AG04449 (cell line): ENCODE measurements around the gene P4HB.
A peak's percentile ranks its signal among the peaks of the same experiment; 100 is the strongest.

Source experiments
- CTCF ChIA-PET: fragments of 350-600 bp; formaldehyde crosslinking; extraction: SDS; loops from one replicate; lab custom pipeline; 2021; ENCODE audit warnings: antibody characterized with exemption; lab: Yijun Ruan, JAX
- POLR2A ChIA-PET: fragments of 400-600, 350-600 bp; formaldehyde crosslinking; extraction: SDS; loops from one replicate; lab custom pipeline; 2020; ENCODE audit warnings: antibody characterized with exemption, inconsistent platforms; lab: Yijun Ruan, JAX
- DNase-seq: peaks from one replicate; pipeline ENCODE4 v3.0.0-alpha.2; 2010; ENCODE audit warnings: low read depth, low spot score
- H3K4me3 ChIP-seq: 2 replicates; pipeline ENCODE4 v1.5.1; 2011; ENCODE audit warnings: low read depth, mild to moderate bottlenecking, control low read depth, low read length
- TF ChIP-seq, protein P1 (sequence below): IDR thresholded peaks from one replicate; pipeline ENCODE4 v1.5.1; 2011; ENCODE audit warnings: mild to moderate bottlenecking, moderate library complexity, low read length, control low read depth, inconsistent platforms; ENCODE audit not compliant: insufficient read depth; ENCODE audit errors: missing control alignments

The P4HB gene

GRCh38 chr17:81834831-81835267, 25.5 kb downstream of the P4HB start, which contains the start of gene PPP1R27:
Gene PPP1R27, minus strand, starts transcription at chr17:81835050. Its CDS starts 97 bp downstream, at chr17:81834953.
- POLR2A ChIA-PET, result interaction anchor here (0.5 kb wide), 1 partner anchor 17 kb away, joined by 3 read pairs; no protein-coding TSS in a partner anchor
- TF ChIP-seq, protein P1, sequence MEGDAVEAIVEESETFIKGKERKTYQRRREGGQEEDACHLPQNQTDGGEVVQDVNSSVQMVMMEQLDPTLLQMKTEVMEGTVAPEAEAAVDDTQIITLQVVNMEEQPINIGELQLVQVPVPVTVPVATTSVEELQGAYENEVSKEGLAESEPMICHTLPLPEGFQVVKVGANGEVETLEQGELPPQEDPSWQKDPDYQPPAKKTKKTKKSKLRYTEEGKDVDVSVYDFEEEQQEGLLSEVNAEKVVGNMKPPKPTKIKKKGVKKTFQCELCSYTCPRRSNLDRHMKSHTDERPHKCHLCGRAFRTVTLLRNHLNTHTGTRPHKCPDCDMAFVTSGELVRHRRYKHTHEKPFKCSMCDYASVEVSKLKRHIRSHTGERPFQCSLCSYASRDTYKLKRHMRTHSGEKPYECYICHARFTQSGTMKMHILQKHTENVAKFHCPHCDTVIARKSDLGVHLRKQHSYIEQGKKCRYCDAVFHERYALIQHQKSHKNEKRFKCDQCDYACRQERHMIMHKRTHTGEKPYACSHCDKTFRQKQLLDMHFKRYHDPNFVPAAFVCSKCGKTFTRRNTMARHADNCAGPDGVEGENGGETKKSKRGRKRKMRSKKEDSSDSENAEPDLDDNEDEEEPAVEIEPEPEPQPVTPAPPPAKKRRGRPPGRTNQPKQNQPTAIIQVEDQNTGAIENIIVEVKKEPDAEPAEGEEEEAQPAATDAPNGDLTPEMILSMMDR, result no peak
- CTCF ChIA-PET, result interaction anchor here (2.0 kb wide), 1 partner anchor 8 kb away, joined by 9 read pairs; no protein-coding TSS in a partner anchor

GRCh38 chr17:81833921-81834830, 26.2 kb downstream of the P4HB start:
- peak overlapping the region; percentile 85 for H3K4me3 ChIP-seq
- CTCF ChIA-PET, result interaction anchor here (1.1 to 2.0 kb wide), 2 partner anchors 9 to 10 kb away, joined by 3 to 9 read pairs; no protein-coding TSS in a partner anchor
- no peak for DNase-seq
- POLR2A ChIA-PET, result interaction anchor here (0.5 to 1.5 kb wide), 5 partner anchors 8 to 130 kb away, joined by 3 to 6 read pairs (median 3); partner anchors contain the start of gene ARHGDIA
- TF ChIP-seq, protein P1, result no peak

More at GRCh38 chr17:81834831-81835267, 25.5 kb downstream of the P4HB start, which contains the start of gene PPP1R27:
- peak within 1 kb of the TSS; percentile 85 for H3K4me3 ChIP-seq
- DNase-seq, result no peak

- ChIA-PET CTCF (interaction anchor here (1.1 to 2.0 kb wide), 2 partner anchors 9 to 11 kb away, joined by 3 to 9 read pairs; no protein-coding TSS in a partner anchor), POLR2A (interaction anchor here (0.5 to 1.5 kb wide), 8 partner anchors 9 to 129 kb away, joined by 3 to 6 read pairs (median 4); partner anchors contain the start of gene ARHGDIA)
- TF ChIP-seq, protein P1, result no peak
- H3K4me3 ChIP-seq, result peak within 1 kb of the TSS; percentile 85
- peak; percentile 38 for DNase-seq
Measured at GRCh38 chr17:81833160-81833920, 27.0 kb downstream of the P4HB start, which contains the start of gene MCRIP1. Gene MCRIP1, minus strand, starts transcription at chr17:81833291. Its CDS starts 8,785 bp downstream, at chr17:81824506.

DNA sequence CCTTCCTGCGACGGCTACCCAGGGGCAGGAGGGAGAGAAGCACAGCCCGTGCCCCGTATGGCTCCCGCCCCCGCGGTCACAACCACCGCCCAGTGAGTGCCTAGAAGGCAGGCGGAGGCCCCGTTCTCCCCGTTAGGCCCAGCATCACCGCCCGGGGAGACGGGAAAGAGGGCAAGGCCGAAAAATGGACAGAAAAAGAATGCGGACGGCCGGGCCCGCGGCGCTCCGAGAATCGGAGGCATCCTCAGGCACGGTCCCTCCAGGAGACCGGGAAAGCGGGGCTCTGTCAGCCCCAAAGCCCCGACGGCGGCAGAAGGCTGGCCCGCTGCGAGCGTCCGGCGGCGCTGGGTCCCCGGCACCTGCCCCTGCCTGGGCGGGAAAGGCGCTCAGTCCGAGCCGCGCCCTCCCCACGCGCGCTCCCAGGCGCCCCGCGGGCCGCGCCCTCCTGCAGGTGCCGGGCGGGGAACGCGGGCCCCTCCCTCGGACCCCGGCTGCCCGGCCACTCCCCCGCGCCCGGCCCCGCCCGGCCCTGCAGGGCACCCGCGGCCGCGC, 27.7 kb downstream of the P4HB start:
- POLR2A ChIA-PET, result interaction anchor here (0.8 to 1.5 kb wide), 8 partner anchors 9 to 119 kb away, joined by 3 to 6 read pairs (median 4); partner anchors contain the start of genes ARHGDIA and P4HB
- peak overlapping the region; percentile 85 for H3K4me3 ChIP-seq
- TF ChIP-seq, protein P1, result no peak
- CTCF ChIA-PET, result no interaction called here
- no peak for DNase-seq

GRCh38 chr17:81831957-81832607, 28.3 kb downstream of the P4HB start:
- POLR2A ChIA-PET, result interaction anchor here (1.3 kb wide), 1 partner anchor 29 kb away, joined by 3 read pairs; the partner anchor contains the start of gene P4HB
- TF ChIP-seq, protein P1, result no peak
- CTCF ChIA-PET, result no interaction called here
- peak overlapping the region; percentile 85 for H3K4me3 ChIP-seq
- DNase-seq, result no peak
